D341Med (cell line): ENCODE data around the gene KLHL1.
"Not testable (repeated sequence)": the region's sequence is repeated elsewhere in the genome, so short reads cannot be mapped to it uniquely, and the experiment has no call there.

ENCODE experiments used
- DNase-seq: peaks from one replicate; pipeline ENCODE4 v3.0.0; 2012; ENCODE audit warnings: low spot score

Gene KLHL1, protein sequence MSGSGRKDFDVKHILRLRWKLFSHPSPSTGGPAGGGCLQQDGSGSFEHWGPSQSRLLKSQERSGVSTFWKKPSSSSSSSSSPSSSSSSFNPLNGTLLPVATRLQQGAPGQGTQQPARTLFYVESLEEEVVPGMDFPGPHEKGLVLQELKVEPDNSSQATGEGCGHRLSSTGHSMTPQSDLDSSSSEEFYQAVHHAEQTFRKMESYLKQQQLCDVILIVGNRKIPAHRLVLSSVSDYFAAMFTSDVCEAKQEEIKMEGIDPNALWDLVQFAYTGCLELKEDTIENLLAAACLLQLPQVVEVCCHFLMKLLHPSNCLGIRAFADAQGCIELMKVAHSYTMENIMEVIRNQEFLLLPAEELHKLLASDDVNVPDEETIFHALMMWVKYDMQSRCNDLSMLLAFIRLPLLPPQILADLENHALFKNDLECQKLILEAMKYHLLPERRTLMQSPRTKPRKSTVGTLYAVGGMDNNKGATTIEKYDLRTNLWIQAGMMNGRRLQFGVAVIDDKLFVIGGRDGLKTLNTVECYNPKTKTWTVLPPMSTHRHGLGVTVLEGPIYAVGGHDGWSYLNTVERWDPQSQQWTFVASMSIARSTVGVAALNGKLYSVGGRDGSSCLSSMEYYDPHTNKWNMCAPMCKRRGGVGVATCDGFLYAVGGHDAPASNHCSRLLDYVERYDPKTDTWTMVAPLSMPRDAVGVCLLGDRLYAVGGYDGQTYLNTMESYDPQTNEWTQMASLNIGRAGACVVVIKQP

DNA sequence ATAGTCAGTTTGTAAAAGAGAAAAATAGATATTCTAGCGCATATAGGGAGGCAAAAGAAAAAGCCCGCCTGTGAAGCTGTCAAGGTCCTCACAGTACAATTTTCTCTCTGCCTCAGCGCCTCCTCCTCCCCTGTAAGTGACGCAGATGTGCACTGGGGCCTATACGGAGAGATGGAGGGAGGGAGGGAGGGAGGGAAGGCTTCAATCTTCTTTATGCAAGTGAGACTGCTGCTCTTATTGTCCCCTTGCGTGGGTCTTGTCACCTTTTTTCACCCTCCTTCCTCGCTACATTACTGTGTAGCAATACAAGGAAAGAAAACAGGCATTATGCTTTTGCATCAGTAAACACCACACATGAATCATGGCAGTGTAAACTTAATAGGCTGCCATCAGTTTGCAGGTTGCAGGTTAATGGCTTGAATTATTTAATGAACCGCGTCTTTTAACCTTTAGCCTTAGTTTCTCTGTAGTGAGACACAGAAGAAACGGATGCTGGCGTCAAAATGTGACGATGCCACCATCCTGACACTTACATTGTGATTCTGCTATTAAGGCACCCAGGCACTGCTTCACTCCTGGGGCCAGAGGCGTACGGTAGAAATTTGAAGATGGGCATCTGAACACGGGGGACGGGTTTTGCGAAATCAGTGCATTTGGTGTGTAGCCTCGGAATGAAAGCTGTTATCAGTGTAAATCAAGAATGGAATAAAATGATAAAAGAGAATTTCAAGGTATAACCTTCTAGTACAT lies at the start of gene KLHL1:
Gene KLHL1, minus strand, starts transcription at position 97 of the 750 bp plus-strand sequence. CDS start 753 bp downstream, outside the sequence.
- DNase-seq, result no peak

DNA sequence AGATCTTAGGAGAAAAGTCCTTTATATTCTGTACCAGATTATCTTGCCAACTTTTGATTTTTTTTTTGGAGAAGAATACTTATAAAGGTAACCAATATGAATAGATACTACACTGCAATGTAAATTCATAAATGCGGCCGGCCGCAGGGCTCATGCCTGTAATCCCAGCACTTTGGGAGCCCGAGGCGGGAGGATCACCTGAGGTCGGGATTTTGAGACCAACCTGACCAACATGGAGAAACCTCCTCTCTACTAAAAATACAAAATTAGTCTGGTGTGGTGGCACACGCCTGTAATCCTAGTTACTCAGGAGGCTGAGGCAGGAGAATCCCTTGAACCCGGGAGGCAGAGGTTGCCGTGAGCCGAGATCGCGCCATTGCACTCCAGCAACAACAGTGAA lies 34.4 kb upstream of the KLHL1 start:
- DNase-seq, result not testable (repeated sequence)

DNA sequence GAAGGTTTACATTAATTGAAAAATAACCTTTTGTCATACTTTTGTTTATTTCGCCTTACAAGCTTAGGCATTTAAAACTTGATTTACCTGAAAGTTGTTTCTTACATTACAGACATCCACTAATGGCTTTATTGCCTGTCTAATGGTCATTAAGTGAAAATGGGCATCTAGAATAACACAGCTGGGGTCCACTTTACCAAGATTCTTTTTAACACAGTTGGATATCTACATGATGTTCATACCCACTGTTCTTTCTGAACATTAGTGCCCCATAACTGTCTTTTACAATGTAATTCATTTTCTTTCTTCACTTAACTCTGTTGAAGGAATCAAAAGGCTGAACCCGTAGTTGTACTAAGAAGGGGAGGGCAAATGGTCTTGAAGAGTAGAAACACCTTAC lies 19.8 kb upstream of the KLHL1 start:
- DNase-seq, result no peak

DNA sequence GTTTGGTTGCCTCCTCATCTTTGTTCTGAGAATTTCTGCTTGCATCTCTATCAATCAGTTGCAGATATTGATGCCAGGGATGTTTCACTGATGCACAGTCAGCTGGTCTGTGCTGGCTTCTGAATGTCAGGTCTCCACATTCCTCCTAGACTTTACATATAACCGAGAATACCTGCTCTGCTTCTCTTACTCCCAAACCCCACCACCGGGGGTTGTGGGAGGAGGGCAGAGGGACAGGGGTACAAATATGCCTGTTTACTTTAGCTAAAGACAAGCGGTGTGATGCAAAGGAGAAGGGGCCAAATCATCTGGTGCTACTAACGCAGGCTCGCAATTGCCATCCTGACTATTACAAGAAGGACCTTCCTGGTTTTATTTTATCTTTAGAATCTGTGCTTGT lies 17.4 kb upstream of the KLHL1 start:
- DNase-seq, result no peak

- DNase-seq, result no peak
Observed at GRCh38 chr13:70117338-70117905, 9.2 kb upstream of the KLHL1 start.

DNA sequence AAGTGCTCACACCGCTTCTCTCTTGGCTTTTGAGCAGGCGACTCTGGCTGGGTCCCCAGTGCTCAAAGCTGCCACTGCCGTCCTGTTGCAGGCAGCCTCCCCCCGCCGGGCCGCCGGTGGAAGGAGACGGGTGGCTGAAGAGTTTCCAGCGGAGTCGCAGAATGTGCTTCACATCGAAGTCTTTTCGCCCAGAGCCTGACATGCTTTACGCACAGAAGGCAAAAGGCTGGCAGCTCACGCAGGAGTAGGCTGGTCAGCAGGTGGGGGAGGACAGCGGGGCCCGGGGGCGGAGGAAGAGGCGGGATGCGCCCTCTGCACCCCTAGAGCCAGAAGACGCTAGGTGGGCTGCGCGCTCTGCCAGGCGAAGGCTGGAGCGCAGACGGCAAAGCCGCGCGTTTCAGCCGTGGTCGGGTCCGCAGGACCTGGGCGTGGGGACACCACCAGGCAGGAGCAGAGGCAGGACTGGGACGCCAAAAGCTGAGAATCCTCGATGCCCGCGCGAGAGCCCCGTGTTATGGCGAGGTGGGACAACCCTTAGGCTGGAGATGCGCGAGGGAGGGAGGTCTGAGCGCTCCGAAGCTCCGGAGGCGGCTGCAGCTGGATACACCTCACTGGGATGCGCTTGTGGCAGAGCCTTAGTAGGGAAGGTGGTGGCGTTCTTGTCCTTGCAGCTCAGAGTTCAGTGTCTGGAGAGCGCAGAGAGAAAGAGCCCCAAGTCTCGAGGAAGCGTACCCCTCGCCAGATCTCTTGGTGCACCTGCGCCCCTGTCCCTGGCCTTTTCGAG lies 562 bp downstream of the KLHL1 start, which contains the start of gene ATXN8OS:
Gene ATXN8OS, plus strand, starts transcription at position 329 of the 784 bp plus-strand sequence.
- DNase-seq, result peak; percentile 54

DNA sequence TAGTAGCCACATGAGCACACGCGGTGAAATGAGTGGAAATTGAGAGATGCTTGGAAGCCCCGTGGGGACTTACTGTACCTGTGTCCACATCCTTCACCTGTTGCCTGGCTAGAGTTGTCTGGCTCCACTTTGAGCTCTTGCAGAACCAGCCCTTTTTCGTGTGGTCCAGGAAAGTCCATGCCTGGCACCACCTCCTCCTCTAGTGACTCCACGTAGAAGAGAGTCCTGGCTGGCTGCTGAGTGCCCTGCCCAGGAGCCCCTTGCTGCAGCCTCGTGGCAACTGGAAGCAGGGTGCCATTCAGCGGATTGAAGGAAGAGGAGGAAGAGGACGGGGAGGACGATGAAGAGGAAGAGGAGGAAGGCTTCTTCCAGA lies 1.1 kb downstream of the KLHL1 start:
- no peak for DNase-seq

DNA sequence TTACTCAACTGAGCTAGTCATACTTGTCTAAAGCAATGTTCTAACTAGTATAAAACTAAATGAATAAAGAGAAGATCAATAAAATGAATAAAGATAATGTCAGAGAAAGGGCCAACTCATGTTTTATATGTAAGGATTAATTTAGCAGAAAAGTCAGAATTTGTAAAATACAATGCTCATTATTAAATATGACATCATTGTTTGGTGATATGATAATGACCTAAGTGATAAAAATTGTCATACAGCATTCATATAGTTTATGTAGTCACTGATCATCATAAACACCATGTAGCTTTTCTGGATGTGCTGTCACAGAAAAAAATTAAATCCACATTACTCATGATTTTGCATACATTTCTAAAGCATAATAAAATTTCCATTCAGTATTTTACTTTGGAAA lies 3.8 kb downstream of the KLHL1 start:
- no peak for DNase-seq

- DNase-seq, result no peak
Observed at GRCh38 chr13:70098669-70099068, 9.6 kb downstream of the KLHL1 start.

DNA sequence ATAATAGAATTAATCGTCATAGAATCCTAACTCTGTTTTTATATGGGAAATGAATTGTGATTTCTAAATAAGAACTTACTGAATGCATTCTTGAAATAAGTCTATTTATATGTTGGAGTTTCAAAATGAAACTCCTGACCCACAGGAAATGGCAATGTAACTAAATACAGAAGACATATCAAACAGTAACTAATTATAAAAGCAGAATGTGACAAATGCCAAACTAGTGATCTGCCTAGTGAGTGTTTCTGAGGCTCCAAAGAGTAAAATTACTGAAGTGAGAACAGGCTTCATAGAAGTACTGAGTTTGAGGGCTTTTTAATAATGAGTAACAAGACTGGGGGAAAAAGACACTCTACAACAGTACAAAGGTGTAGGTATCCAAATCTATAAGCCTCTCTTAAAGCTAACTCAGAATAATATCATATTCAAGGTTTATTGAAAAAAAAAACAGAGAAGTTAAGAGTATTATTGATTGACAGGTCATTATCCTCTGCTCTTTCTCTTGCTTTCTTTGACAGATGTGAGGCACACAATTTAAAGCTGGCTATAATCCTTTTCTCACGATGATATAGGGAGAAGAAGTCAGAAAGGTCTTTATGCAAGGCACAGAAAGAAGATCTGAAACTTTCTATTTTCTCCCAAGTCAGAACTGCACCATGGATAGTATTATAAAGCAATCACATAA lies 18.1 kb downstream of the KLHL1 start:
- no peak for DNase-seq

- DNase-seq, result no peak
Observed at GRCh38 chr13:70088926-70089325, 19.3 kb downstream of the KLHL1 start.

DNA sequence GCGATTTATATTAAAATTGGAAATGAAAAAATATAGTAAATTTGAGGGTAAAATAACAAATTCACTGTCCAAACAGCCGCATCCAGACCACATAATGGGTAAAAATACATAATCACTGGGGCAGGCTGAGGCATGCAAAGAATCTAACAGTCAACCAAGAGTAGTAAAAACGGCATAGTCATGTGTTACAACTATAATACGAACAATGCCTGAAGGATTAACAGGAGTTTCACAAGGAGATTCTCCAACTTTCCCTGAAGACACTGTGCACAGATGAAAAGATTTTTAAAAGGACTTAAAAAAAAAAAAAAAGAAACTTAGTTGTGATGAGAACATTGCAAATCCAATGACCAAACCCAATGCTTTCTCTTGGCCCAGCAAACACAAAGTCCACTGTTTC lies 21.0 kb downstream of the KLHL1 start:
- no peak for DNase-seq

- DNase-seq, result no peak
Observed at GRCh38 chr13:70080012-70080411, 28.2 kb downstream of the KLHL1 start.

DNA sequence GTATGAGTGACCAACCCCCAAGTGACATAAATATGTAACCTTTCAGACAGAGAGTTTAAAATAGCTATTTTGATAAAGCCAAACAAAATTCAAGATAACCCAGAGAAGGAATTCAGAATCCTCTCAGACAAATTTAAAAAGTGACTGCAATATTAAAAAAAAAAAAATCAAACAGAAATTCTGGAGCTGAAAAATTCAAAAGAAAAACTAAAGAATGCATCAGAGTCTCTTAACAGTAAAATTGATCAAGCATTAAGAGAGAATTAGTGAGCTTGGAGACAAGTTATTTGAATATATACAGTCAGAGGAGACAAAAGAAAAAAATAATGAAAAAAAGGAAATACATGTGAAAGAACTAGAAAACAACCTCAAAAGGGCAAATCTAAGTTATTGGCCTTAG lies 53.7 kb downstream of the KLHL1 start:
- no peak for DNase-seq

DNA sequence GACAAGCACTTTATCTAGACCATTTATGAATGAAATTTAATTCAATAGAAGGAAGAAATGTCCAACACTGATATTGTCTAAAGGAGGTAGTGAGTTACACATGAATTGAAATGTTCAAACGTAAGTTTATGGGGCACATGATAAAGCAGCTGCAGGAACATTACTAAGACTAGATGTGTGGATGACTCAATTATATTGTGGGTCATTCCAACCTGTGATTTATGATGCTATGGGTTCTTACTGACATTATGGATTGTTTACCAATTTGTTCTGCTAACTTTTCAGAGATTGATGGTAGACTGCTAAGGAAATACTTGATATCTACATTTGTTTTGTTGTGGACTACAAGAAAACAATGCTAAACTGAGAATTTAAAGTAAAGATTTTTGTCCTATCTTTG lies 56.7 kb downstream of the KLHL1 start:
- no peak for DNase-seq

DNA sequence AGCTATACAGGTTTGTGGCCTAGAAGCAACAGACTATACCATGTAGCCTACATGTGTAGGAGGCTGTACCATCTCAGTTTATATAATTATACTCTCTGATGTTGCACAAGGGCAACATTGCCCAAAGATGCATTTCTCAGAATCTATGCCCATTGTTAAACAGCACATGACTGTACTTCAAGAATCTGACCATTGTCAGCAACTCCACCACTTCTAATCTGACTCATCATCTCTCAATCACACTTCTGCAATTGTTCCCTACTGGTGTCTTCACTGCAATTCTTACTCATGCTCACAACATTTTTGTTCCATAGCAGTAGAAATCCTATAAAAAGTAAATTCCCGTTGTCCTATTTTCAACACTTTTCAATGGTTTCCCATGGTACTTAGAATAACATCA lies 64.6 kb downstream of the KLHL1 start:
- DNase-seq, result no peak

DNA sequence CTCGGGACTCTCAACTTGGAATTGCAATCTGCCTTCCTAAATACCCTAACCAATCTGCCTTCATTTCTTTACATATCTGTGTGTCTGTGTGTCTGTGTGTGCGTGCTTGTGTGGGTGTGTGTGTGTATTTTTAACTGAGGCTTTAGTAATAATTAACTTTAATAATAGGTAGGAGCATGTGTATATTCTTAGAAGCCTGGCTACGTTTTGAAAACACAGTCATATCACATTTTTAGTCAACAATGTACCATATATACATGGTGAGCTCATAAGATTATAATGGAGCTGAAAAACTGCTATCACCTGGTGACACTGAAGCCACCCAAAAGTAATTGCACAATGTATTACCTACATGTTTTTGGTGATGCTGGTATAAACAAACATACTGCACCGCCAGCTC lies 66.1 kb downstream of the KLHL1 start:
- DNase-seq, result no peak

GRCh38 chr13:70034286-70034685 lies 74.0 kb downstream of the KLHL1 start:
- no peak for DNase-seq

- DNase-seq, result no peak
Observed at GRCh38 chr13:70027551-70027950, 80.7 kb downstream of the KLHL1 start.

- DNase-seq, result no peak
Observed at GRCh38 chr13:70023516-70023915, 84.7 kb downstream of the KLHL1 start.

DNA sequence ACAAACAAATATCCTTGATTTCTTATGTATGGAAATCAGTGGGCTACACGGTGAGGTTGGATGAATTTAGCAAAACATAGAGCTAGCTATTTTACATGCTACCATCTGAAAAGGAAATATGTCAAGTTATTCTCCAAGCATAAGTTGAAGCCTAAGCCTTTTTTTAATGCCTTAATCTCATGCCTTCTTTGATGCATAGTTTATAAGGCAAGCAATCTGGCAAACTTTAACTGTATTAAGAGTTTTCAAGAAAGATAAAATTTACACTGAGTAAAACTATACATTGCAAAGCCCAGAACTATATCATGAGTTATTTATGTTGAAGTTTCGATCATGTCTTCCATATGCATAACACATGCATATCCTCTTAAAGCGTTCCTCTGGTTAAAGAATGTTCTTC lies 85.6 kb downstream of the KLHL1 start:
- DNase-seq, result no peak
